ENCODE data around the gene TYRP1.

Gene TYRP1

GRCh38 chr9:12737871-12738270 is 44.7 kb downstream of the TYRP1 start:
- no peak for DNase-seq

- DNase-seq: no peak
These were observed 45.9 kb downstream of the TYRP1 start for GRCh38 chr9:12739014-12739652.

GRCh38 chr9:12740845-12741244 is 47.7 kb downstream of the TYRP1 start:
- no peak for DNase-seq

GRCh38 chr9:12748016-12748415 is 54.8 kb downstream of the TYRP1 start:
- DNase-seq: no peak

GRCh38 chr9:12748954-12749353 is 55.8 kb downstream of the TYRP1 start:
- DNase-seq: no peak

GRCh38 chr9:12753931-12754330 is 60.7 kb downstream of the TYRP1 start:
- no peak for DNase-seq

- DNase-seq: no peak
These were observed 66.6 kb downstream of the TYRP1 start for GRCh38 chr9:12759761-12760160.
